Suprapubic skin (tissue), 4 donors: ENCODE measurements around the gene RPL31. TPM values are rescaled to one million over a fixed set of nuclear protein-coding genes. Genes with fewer than 3 reads are reported as not detected.
A peak's percentile ranks its signal among the peaks of the same experiment; 100 is the strongest.

Source experiments
- DNase-seq, 2 donors: peaks; one replicate each; pipeline ENCODE4 v3.0.0-alpha.2; 2019; ENCODE audit warnings: low spot score in 2 of 2
- H3K27ac ChIP-seq: fragments of 200-600 bp; sonication (generic); one replicate; pipeline ENCODE4 v1.5.1; 2019
- H3K27me3 ChIP-seq: fragments of 200-600 bp; sonication (generic); one replicate; pipeline ENCODE4 v1.5.1; 2019
- H3K36me3 ChIP-seq: fragments of 200-600 bp; sonication (generic); one replicate; pipeline ENCODE4 v1.5.1; 2019
- H3K4me1 ChIP-seq: fragments of 200-600 bp; sonication (generic); one replicate; pipeline ENCODE4 v1.5.1; 2019
- H3K4me3 ChIP-seq: fragments of 200-600 bp; sonication (generic); one replicate; pipeline ENCODE4 v1.5.1; 2019; ENCODE audit warnings: mild to moderate bottlenecking
- H3K9me3 ChIP-seq: fragments of 200-600 bp; sonication (generic); one replicate; pipeline ENCODE4 v1.5.1; 2019
- CTCF ChIP-seq, 2 donors: fragments of 200-600 bp in 1 of 2; fragments of 450-650 bp in 1 of 2; sonication (generic) in 1 of 2; IDR thresholded peaks; one replicate each; pipeline ENCODE4 v1.5.1; 2016 to 2019; ENCODE audit warnings: antibody characterized with exemption in 2 of 2, mild to moderate bottlenecking in 1 of 2, moderate library complexity in 1 of 2
- EP300 ChIP-seq: sonication (generic); formaldehyde crosslinking; IDR thresholded peaks from one replicate; pipeline ENCODE4 v1.6.1; 2017; ENCODE audit warnings: antibody characterized with exemption
- POLR2A ChIP-seq, 2 donors: fragments of 450-650 bp; IDR thresholded peaks; one replicate each; pipeline ENCODE4 v1.6.1; 2017; ENCODE audit warnings: antibody characterized with exemption in 2 of 2, mild to moderate bottlenecking in 2 of 2, moderate library complexity in 2 of 2
- POLR2AphosphoS5 ChIP-seq, 3 donors: sonication (generic); formaldehyde crosslinking; IDR thresholded peaks; one replicate each; pipeline ENCODE4 v1.6.1; 2017; ENCODE audit warnings: antibody characterized with exemption in 3 of 3
- WGBS: methylation state at CpG from one replicate; pipeline ENCODE4 v1.1.5; 2018; 5-methylcytosine and 5-hydroxymethylcytosine counted together
- total RNA-seq, 4 donors: library from RNA; depleted of rRNA; stranded (reverse); fragments of >200 nt; gene quantifications; one replicate each; pipeline ENCODE4 v1.1.0, GENCODE V29; 2016

RPL31 gene
- total RNA-seq: 1,000 to 10,000 TPM; 1,149 to 1,835 (median 1,682) TPM

- H3K36me3 ChIP-seq: peaks cover 33% of the 10 kb centered on the region
- DNase-seq: peak; percentile 99
- H3K4me1 ChIP-seq: peaks cover 27% of the 10 kb centered on the region
- TF ChIP-seq CTCF (IDR thresholded peaks at IDR 0.05) (no peak), POLR2A (IDR thresholded peaks at IDR 0.05) (peak; percentile 78), POLR2AphosphoS5 (IDR thresholded peaks at IDR 0.05) (peak; percentile 80 to 89 (median 84))
- H3K27ac ChIP-seq: peak within 1 kb of the TSS; percentile 90
- H3K4me3 ChIP-seq: peak within 1 kb of the TSS; percentile 91
- H3K27me3 ChIP-seq: no peaks in the 10 kb centered on the region
- 4% methylated on average over 43 of the region's 59 CpGs for WGBS
- no peaks in the 10 kb centered on the region for H3K9me3 ChIP-seq
These were observed at the start of gene RPL31 for GRCh38 chr2:101001691-101002561. Gene RPL31 (plus strand): TSS chr2:101002289. CDS start chr2:101002702, 413 bp downstream.

- no peak overlapping the region for H3K4me3 ChIP-seq
- 98% methylated on average over 2 of the region's 2 CpGs for WGBS
These were observed 49.6 kb upstream of the RPL31 start for GRCh38 chr2:100952512-100952911.

GRCh38 chr2:100953406-100954043, 48.6 kb upstream of the RPL31 start:
- DNase-seq: no peak

More at GRCh38 chr2:100952512-100952911, 49.6 kb upstream of the RPL31 start:
- Histone ChIP-seq H3K36me3 (peaks cover 9% of the 10 kb centered on the region), H3K9me3 (no peaks in the 10 kb centered on the region), H3K4me1 (peaks cover 4% of the 10 kb centered on the region), H3K27ac (no peak overlapping the region), H3K27me3 (no peaks in the 10 kb centered on the region)
- DNase-seq: no peak
- TF ChIP-seq EP300: no peak
- TF ChIP-seq CTCF (IDR thresholded peaks at IDR 0.05): no peak
- TF ChIP-seq POLR2AphosphoS5 (IDR thresholded peaks at IDR 0.05): no peak
- TF ChIP-seq POLR2A (IDR thresholded peaks at IDR 0.05): no peak

DNA sequence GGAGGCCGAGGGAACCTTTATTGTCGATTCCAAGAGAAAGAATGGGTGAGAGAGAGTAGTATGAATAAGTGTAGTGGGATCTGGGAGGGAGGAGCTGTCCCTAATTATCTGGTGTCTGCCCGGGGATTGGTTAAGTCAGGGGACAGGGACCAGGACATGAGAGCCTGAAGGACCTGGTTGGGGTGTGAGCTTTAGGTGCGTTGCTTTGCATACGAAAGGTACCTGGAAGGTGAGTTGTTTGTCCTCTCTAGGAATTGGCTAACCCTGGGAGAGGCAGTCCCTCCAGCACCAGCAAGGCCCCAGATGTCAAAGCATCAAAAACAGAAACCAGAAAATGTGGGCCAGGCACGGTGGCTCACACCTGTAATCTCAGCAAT, 48.1 kb upstream of the RPL31 start:
- Histone ChIP-seq H3K36me3 (peaks cover 9% of the 10 kb centered on the region), H3K9me3 (no peaks in the 10 kb centered on the region), H3K27me3 (no peaks in the 10 kb centered on the region), H3K27ac (no peak overlapping the region), H3K4me1 (peaks cover 19% of the 10 kb centered on the region), H3K4me3 (no peak overlapping the region)
- no peak for TF ChIP-seq POLR2AphosphoS5 (IDR thresholded peaks at IDR 0.05)
- TF ChIP-seq POLR2A (IDR thresholded peaks at IDR 0.05): no peak
- no peak for TF ChIP-seq CTCF (IDR thresholded peaks at IDR 0.05)
- no peak for TF ChIP-seq EP300
- no peak for DNase-seq
- WGBS: 79% methylated on average over 6 of the region's 6 CpGs

More at GRCh38 chr2:100953406-100954043, 48.6 kb upstream of the RPL31 start:
- peaks cover 14% of the 10 kb centered on the region for H3K4me1 ChIP-seq
- H3K36me3 ChIP-seq: peaks cover 9% of the 10 kb centered on the region
- no peaks in the 10 kb centered on the region for H3K9me3 ChIP-seq
- H3K27me3 ChIP-seq: no peaks in the 10 kb centered on the region
- no peak overlapping the region for H3K27ac ChIP-seq
- 95% methylated on average over 11 of the region's 11 CpGs for whole genome bisulfite sequencing
- no peak overlapping the region for H3K4me3 ChIP-seq
- TF ChIP-seq CTCF (IDR thresholded peaks at IDR 0.05) (no peak), POLR2A (IDR thresholded peaks at IDR 0.05) (no peak), EP300 (no peak), POLR2AphosphoS5 (IDR thresholded peaks at IDR 0.05) (no peak)

GRCh38 chr2:100955226-100955625, 46.9 kb upstream of the RPL31 start:
- WGBS: 92% methylated on average over 4 of the region's 4 CpGs
- Histone ChIP-seq H3K4me3 (no peak overlapping the region), H3K27ac (no peak overlapping the region), H3K9me3 (no peaks in the 10 kb centered on the region), H3K36me3 (peaks cover 3% of the 10 kb centered on the region), H3K27me3 (no peaks in the 10 kb centered on the region), H3K4me1 (peaks cover 25% of the 10 kb centered on the region)
- no peak for DNase-seq
- TF ChIP-seq POLR2AphosphoS5 (IDR thresholded peaks at IDR 0.05) (no peak), CTCF (IDR thresholded peaks at IDR 0.05) (no peak), POLR2A (IDR thresholded peaks at IDR 0.05) (no peak), EP300 (no peak)
